ENCODE data around the gene ZFP1. TPM values are rescaled to one million over a fixed set of nuclear protein-coding genes. Genes with fewer than 3 reads are reported as not detected.
"Not testable (repeated sequence)": the region's sequence is repeated elsewhere in the genome, so short reads cannot be mapped to it uniquely, and the experiment has no call there.

Gene ZFP1
- total and polyA plus RNA-seq, 12 donors: 3.0 to 11.5 (median 6.9) TPM

DNA sequence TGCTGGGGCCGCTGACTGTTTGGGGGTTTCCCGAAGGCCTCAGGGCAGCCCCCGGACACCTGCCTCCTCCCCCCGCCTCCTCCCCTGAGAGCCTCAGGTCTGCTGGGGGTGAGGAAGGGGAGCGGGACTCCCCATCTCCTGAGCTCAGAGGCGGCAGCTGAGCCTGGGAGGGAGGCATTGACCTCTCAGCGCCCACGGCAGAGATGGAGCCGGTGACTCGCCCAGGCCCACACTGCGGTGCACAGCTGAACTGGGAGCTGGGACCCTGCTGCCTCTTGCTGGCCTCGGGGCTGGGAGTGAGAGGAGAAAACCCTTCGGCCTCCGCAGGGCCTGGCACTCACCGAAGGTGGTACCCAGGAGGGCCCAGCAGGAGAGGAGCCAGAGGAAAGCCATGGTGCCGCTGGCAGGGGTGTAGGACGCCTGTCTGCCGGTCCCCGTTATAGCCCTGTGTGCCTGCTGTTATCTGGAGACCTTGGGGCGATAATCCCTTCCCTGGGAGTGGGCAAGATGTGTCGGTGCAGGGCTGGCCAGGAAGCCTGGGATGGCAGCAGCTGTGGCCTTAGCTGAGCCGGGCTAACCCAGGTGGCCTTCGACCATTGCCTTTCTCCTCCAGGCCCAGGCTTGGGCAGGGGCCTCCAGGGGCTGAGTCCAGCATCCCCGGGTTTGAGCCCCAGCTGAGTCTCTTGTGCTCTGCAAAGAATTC is 58.6 kb downstream of the ZFP1 start, which contains the start of gene CTRB2:
CTRB2 (minus strand) TSS at position 413 of the 703 bp plus-strand sequence; CDS start at position 393, 20 bp downstream.
- no peaks in the 10 kb centered on the region for H3K4me1 ChIP-seq
- H3K4me3 ChIP-seq: no peak within 1 kb of the TSS
- TF ChIP-seq, protein P1, sequence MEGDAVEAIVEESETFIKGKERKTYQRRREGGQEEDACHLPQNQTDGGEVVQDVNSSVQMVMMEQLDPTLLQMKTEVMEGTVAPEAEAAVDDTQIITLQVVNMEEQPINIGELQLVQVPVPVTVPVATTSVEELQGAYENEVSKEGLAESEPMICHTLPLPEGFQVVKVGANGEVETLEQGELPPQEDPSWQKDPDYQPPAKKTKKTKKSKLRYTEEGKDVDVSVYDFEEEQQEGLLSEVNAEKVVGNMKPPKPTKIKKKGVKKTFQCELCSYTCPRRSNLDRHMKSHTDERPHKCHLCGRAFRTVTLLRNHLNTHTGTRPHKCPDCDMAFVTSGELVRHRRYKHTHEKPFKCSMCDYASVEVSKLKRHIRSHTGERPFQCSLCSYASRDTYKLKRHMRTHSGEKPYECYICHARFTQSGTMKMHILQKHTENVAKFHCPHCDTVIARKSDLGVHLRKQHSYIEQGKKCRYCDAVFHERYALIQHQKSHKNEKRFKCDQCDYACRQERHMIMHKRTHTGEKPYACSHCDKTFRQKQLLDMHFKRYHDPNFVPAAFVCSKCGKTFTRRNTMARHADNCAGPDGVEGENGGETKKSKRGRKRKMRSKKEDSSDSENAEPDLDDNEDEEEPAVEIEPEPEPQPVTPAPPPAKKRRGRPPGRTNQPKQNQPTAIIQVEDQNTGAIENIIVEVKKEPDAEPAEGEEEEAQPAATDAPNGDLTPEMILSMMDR (IDR thresholded peaks at IDR 0.05): no peak
- DNase-seq (no peak), ATAC-seq (peak in 2 of 8 donors; percentile 9 to 12)
- intact Hi-C loops (cut with DNase I): loop anchor here in 9 of 10 donors (2.0 to 10.0 kb wide), 3 partner anchors 18 to 178 kb away; no protein-coding TSS in a partner anchor
- no peak within 1 kb of the TSS for H3K27ac ChIP-seq
- 83% methylated on average over 24 of the region's 24 CpGs for WGBS, 2 donors
- no peaks in the 10 kb centered on the region for H3K36me3 ChIP-seq
- no peaks in the 10 kb centered on the region for H3K9me3 ChIP-seq
- no peaks in the 10 kb centered on the region for H3K27me3 ChIP-seq

DNA sequence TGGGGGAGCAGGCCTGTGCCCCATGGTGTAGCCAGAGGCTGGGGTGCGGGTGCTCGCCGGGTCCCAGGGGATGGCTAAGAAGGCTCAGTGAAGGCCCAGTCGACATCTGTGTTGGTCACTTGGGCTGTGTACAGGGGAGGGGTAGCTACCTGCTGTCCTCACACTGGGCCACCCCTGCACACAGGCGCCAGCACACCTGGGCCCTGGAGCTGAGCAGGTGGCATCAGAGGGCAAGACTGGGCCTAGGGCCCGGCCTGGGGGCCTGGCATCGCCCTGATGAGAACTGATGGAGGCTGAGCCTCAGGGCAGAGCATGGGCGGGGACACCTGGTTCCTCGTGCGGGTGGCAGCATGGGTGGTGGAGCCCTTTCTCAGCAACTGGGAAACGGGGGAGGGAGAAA is 59.5 kb downstream of the ZFP1 start:
- Histone ChIP-seq H3K27ac (no peak overlapping the region), H3K36me3 (no peaks in the 10 kb centered on the region), H3K4me3 (no peak overlapping the region), H3K4me1 (no peaks in the 10 kb centered on the region), H3K27me3 (no peaks in the 10 kb centered on the region), H3K9me3 (no peaks in the 10 kb centered on the region)
- WGBS, 2 donors: 88 to 94% methylated on average over 11 of the region's 11 CpGs
- TF ChIP-seq, protein P1 (IDR thresholded peaks at IDR 0.05): no peak
- intact Hi-C loops (cut with DNase I): loop anchor here in 9 of 10 donors (2.0 to 10.0 kb wide), 3 partner anchors 17 to 177 kb away; no protein-coding TSS in a partner anchor
- ATAC-seq (peak in 1 of 8 donors; percentile 9), DNase-seq (no peak)

DNA sequence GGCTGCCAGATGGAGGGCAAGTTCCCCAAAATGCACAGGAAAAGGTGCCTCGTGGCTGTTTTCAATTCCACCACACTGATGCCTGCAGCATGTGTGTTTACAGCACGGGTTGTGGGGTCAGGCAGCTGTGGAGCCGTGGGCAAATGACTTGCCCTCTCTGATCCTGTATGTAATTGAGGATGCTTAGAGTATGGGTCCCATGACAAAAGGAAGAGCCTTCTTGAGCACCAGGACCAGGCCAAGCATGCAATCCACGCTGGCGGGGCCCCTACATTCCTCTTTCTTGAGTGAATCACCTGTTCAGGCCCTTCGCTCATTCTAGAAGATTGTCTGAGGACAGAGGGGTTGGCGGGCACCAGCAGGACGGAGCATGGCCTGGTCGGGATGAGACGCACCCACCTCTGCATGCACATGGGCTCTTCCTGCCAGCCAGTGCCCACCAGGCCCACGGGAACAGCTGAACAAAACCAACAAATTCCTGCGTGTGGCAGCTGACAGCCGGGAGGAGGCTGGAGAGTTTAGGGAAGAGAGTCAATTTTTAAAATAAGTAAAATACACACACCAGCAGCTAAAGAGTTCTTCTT is 60.0 kb downstream of the ZFP1 start:
- no peaks in the 10 kb centered on the region for H3K9me3 ChIP-seq
- H3K36me3 ChIP-seq: no peaks in the 10 kb centered on the region
- H3K27me3 ChIP-seq: no peaks in the 10 kb centered on the region
- no peak overlapping the region for H3K27ac ChIP-seq
- WGBS, 2 donors: 85 to 87% methylated on average over 13 of the region's 13 CpGs
- no peak overlapping the region for H3K4me3 ChIP-seq
- H3K4me1 ChIP-seq: no peaks in the 10 kb centered on the region
- DNase-seq (no peak), ATAC-seq (no peak)
- TF ChIP-seq, protein P1 (IDR thresholded peaks at IDR 0.05): no peak
- intact Hi-C loops (cut with DNase I): loop anchor here in 1 of 10 donors (10.0 kb wide), 1 partner anchor 176 kb away; no protein-coding TSS in a partner anchor

DNA sequence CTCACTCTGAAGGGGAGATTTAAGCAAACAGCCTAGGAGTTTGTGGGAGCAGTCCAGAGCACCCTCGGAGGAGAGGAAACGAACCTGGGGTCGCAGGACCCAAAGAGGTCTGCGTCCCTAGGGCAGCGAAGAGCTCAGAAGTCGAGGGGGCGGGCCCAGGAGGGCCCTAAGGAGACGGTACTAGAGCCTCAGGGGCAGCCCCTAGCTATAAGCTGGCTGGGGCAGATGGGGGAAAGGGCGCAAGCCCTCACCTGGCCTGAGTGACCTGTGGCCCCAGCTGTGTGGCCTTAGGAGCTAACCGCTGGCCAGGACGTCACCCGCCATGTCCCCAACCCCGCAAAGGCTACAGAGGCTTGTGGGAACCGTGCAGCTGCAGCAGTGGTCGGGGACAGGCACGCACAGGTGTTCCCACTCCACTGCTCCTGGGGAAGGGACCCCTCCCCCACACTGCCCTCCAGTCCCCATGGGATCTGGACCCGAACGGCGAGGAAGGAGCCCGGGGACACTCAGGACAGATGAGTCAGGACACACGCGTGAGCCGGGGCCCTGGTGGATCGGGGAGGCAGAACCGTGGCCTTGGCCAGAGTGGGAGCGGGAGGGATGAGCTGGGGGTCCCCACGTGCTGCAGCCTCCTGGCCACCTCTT is 60.7 kb downstream of the ZFP1 start:
- Histone ChIP-seq H3K27me3 (no peaks in the 10 kb centered on the region), H3K9me3 (no peaks in the 10 kb centered on the region), H3K27ac (no peak overlapping the region), H3K36me3 (no peaks in the 10 kb centered on the region), H3K4me3 (no peak overlapping the region), H3K4me1 (no peaks in the 10 kb centered on the region)
- ATAC-seq (no peak), DNase-seq (no peak)
- TF ChIP-seq, protein P1 (IDR thresholded peaks at IDR 0.05): no peak
- 85% methylated on average over 27 of the region's 27 CpGs for WGBS, 2 donors
- intact Hi-C loops (cut with DNase I): loop anchor here in 1 of 10 donors (10.0 kb wide), 1 partner anchor 176 kb away; no protein-coding TSS in a partner anchor

DNA sequence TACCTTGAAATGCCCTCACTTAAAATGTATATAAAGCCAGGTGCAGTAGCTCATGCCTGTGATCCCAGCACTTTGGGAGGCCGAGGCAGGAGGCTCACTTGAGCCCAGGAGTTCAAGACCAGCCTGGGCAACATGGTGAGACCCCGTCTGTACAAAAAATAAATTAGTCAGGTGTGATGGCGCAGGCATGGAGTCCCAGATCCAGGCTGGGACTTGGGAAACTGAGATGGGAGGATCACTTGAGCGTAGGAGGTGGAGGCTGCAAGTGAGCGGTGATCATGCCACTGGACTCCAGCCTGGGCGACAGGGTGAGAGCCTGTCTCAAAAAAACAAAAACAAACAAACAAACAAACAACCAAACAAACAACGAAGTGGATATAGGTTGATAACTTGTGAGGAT is 61.2 kb downstream of the ZFP1 start:
- not testable (repeated sequence) for H3K27ac ChIP-seq, H3K27me3 ChIP-seq, H3K4me3 ChIP-seq, ATAC-seq, H3K4me1 ChIP-seq, H3K9me3 ChIP-seq, H3K36me3 ChIP-seq, DNase-seq
- 82 to 92% methylated on average over 7 of the region's 7 CpGs for WGBS, 2 donors
- intact Hi-C loops (cut with DNase I): loop anchor here in 1 of 10 donors (10.0 kb wide), 1 partner anchor 175 kb away; no protein-coding TSS in a partner anchor

All from heart right ventricle (tissue), 16 donors.